ENCODE measurements around the gene GAB4.

DNA sequence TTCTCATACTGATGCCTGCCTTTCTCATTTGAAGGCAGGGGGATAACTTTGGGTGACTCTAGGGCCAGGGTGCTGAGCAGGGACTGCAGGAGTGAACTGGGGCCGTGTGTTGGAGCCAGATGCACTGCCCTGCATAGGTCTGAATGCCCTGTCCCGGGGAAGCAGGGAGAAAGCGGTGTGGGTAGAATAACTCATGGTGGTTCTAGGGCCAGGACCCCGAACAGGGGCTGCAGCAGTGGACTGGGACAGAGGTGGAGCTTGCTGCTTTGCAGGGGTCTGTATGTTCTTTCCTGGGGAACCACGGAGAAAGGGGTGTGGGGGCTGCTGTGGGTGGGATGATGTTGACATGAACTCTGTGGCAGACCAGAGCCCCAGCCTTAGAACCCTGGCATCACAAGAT is 52.9 kb downstream of the GAB4 start:
- TF ChIP-seq FOS (IDR thresholded peaks at IDR 0.05; ENCODE audit: low read depth, low read length): no peak
- TF ChIP-seq, protein P1, sequence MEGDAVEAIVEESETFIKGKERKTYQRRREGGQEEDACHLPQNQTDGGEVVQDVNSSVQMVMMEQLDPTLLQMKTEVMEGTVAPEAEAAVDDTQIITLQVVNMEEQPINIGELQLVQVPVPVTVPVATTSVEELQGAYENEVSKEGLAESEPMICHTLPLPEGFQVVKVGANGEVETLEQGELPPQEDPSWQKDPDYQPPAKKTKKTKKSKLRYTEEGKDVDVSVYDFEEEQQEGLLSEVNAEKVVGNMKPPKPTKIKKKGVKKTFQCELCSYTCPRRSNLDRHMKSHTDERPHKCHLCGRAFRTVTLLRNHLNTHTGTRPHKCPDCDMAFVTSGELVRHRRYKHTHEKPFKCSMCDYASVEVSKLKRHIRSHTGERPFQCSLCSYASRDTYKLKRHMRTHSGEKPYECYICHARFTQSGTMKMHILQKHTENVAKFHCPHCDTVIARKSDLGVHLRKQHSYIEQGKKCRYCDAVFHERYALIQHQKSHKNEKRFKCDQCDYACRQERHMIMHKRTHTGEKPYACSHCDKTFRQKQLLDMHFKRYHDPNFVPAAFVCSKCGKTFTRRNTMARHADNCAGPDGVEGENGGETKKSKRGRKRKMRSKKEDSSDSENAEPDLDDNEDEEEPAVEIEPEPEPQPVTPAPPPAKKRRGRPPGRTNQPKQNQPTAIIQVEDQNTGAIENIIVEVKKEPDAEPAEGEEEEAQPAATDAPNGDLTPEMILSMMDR (conservative IDR thresholded peaks at IDR 0.05; ENCODE audit: low read depth, low read length): no peak
- no peak for TF ChIP-seq POLR2A (IDR thresholded peaks at IDR 0.05; ENCODE audit: low read depth, low read length)
- TF ChIP-seq, protein P2, sequence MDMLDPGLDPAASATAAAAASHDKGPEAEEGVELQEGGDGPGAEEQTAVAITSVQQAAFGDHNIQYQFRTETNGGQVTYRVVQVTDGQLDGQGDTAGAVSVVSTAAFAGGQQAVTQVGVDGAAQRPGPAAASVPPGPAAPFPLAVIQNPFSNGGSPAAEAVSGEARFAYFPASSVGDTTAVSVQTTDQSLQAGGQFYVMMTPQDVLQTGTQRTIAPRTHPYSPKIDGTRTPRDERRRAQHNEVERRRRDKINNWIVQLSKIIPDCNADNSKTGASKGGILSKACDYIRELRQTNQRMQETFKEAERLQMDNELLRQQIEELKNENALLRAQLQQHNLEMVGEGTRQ (IDR thresholded peaks at IDR 0.05; ENCODE audit: low read depth, low read length): no peak
- no peak for TF ChIP-seq MAZ (IDR thresholded peaks at IDR 0.05; ENCODE audit: borderline replicate concordance, low read depth, low read length)
- no peak for TF ChIP-seq RAD21 (IDR thresholded peaks at IDR 0.05; ENCODE audit: low read length)
- TF ChIP-seq BHLHE40 (IDR thresholded peaks at IDR 0.05; ENCODE audit: low read depth, low read length): no peak
- TF ChIP-seq NFE2L2 (IDR thresholded peaks at IDR 0.05; ENCODE audit: low read depth, low read length): no peak
- no peak for TF ChIP-seq RCOR1 (IDR thresholded peaks at IDR 0.05; ENCODE audit: insufficient replicate concordance, low read length)
- no peak for TF ChIP-seq CHD1 (IDR thresholded peaks at IDR 0.05; ENCODE audit: low read depth, low read length)

All from IMR-90 (cell line).